H1 (cell line): ENCODE results near the gene ELOVL5.
"Not testable (repeated sequence)": the region's sequence is repeated elsewhere in the genome, so short reads cannot be mapped to it uniquely, and the experiment has no call there.

Source experiments
- BRCA1 ChIP-seq: IDR thresholded peaks from 2 replicates; pipeline ENCODE4 v1.6.1; 2012; ENCODE audit warnings: low read depth, low read length, improper control_type of control experiment
- CHD2 ChIP-seq: IDR thresholded peaks from 2 replicates; pipeline ENCODE4 v1.6.1; 2012; ENCODE audit warnings: low read length, improper control_type of control experiment
- EP300 ChIP-seq, 2 experiments: IDR thresholded peaks; 1 replicate in 1 of 2; 2 replicates in 1 of 2; pipeline ENCODE4 v1.6.1; 2011 to 2012; ENCODE audit warnings: low read depth in 2 of 2, low read length in 2 of 2, mild to moderate bottlenecking in 2 of 2, borderline replicate concordance in 1 of 2, inconsistent platforms in 1 of 2, moderate library complexity in 1 of 2
- HDAC2 ChIP-seq, 2 experiments: fragments of 300-600 bp in 1 of 2; sonication (generic) in 1 of 2; IDR thresholded peaks; 2 replicates each; pipeline ENCODE4 v1.6.1; 2011 to 2012; ENCODE audit warnings: low read depth in 2 of 2, low read length in 2 of 2, mild to moderate bottlenecking in 2 of 2, moderate library complexity in 2 of 2, borderline replicate concordance in 1 of 2, inconsistent platforms in 1 of 2
- JUN ChIP-seq: IDR thresholded peaks from 2 replicates; pipeline ENCODE4 v1.6.1; 2011; ENCODE audit warnings: low read depth, mild to moderate bottlenecking, improper control_type of control experiment, low read length
- KDM5A ChIP-seq: fragments of 200-600 bp; IDR thresholded peaks from 2 replicates; pipeline ENCODE4 v1.7.1; 2012; ENCODE audit warnings: mild to moderate bottlenecking, low read length, inconsistent platforms, mixed read lengths
- POLR2A ChIP-seq, 2 experiments: IDR thresholded peaks; 1 replicate in 1 of 2; 2 replicates in 1 of 2; pipeline ENCODE4 v1.6.1; 2011; ENCODE audit warnings: low read depth in 2 of 2, low read length in 2 of 2, mild to moderate bottlenecking in 2 of 2; ENCODE audit errors: control extremely low read depth in 1 of 2
- POLR2AphosphoS5 ChIP-seq: IDR thresholded peaks from 2 replicates; pipeline ENCODE4 v1.6.1; 2011; ENCODE audit warnings: low read depth, low read length
- SIN3A ChIP-seq, 2 experiments: IDR thresholded peaks in 1 of 2; conservative IDR thresholded peaks in 1 of 2; 2 replicates each; pipeline ENCODE4 v1.6.1; 2011 to 2012; ENCODE audit warnings: low read length in 2 of 2, improper control_type of control experiment in 1 of 2, low read depth in 1 of 2, mild to moderate bottlenecking in 1 of 2
- YY1 ChIP-seq: IDR thresholded peaks from 2 replicates; pipeline ENCODE4 v1.6.1; 2011; ENCODE audit warnings: low read depth, mild to moderate bottlenecking, low read length
- TF ChIP-seq, protein P1 (sequence below), 3 experiments: IDR thresholded peaks; 1 replicate in 2 of 3; 2 replicates in 1 of 3; pipeline versions ENCODE4 v1.5.1 to v1.6.1; 2011; ENCODE audit warnings: low read length in 3 of 3, mild to moderate bottlenecking in 3 of 3, inconsistent platforms in 2 of 3, low read depth in 1 of 3, moderate library complexity in 1 of 3; ENCODE audit not compliant: insufficient read depth in 1 of 3; ENCODE audit errors: control extremely low read depth in 1 of 3
- TF ChIP-seq, protein P2 (sequence below): IDR thresholded peaks from 2 replicates; pipeline ENCODE4 v1.6.1; 2012; ENCODE audit warnings: inconsistent platforms
- TF ChIP-seq, protein P3 (sequence below): fragments of 300-600 bp; sonication (generic); IDR thresholded peaks from 2 replicates; pipeline ENCODE4 v1.7.1; 2012; ENCODE audit warnings: low read length, moderate library complexity, mild to moderate bottlenecking, inconsistent platforms; ENCODE audit not compliant: insufficient replicate concordance

DNA sequence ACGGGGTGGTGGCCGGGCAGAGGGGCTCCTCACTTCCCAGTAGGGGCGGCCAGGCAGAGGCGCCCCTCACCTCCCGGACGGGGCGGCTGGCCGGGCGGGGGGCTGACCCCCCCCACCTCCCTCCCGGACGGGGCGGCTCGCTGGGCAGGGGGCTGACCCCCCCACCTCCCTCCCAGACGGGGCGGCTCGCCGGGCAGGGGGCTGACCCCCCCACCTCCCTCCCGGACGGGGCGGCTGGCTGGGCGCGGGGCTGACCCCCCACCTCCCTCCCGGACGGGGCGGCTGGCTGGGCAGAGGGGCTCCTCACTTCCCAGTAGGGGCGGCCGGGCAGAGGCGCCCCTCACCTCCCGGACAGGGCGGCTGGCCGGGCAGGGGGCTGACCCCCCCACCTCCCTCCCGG, 43.8 kb downstream of the ELOVL5 start:
- TF ChIP-seq, protein P1, sequence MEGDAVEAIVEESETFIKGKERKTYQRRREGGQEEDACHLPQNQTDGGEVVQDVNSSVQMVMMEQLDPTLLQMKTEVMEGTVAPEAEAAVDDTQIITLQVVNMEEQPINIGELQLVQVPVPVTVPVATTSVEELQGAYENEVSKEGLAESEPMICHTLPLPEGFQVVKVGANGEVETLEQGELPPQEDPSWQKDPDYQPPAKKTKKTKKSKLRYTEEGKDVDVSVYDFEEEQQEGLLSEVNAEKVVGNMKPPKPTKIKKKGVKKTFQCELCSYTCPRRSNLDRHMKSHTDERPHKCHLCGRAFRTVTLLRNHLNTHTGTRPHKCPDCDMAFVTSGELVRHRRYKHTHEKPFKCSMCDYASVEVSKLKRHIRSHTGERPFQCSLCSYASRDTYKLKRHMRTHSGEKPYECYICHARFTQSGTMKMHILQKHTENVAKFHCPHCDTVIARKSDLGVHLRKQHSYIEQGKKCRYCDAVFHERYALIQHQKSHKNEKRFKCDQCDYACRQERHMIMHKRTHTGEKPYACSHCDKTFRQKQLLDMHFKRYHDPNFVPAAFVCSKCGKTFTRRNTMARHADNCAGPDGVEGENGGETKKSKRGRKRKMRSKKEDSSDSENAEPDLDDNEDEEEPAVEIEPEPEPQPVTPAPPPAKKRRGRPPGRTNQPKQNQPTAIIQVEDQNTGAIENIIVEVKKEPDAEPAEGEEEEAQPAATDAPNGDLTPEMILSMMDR (IDR thresholded peaks at IDR 0.05; ENCODE audit: control extremely low read depth in 1 of 3, insufficient read depth in 1 of 3, low read depth in 1 of 3, low read length in 3 of 3) = not testable (repeated sequence)
- not testable (repeated sequence) for TF ChIP-seq POLR2A (IDR thresholded peaks at IDR 0.05; ENCODE audit: control extremely low read depth in 1 of 2, low read depth in 2 of 2, low read length in 2 of 2); KDM5A; BRCA1; SIN3A (conservative IDR thresholded peaks at IDR 0.05 in 1 of 2, IDR thresholded peaks at IDR 0.05 in 1 of 2; ENCODE audit: low read depth in 1 of 2, low read length in 2 of 2); JUN; CHD2; POLR2AphosphoS5; EP300 (IDR thresholded peaks at IDR 0.05; ENCODE audit: borderline replicate concordance in 1 of 2, low read depth in 2 of 2, low read length in 2 of 2); YY1; HDAC2 (IDR thresholded peaks at IDR 0.05; ENCODE audit: borderline replicate concordance in 1 of 2, low read depth in 2 of 2, low read length in 2 of 2)
- TF ChIP-seq, protein P2, sequence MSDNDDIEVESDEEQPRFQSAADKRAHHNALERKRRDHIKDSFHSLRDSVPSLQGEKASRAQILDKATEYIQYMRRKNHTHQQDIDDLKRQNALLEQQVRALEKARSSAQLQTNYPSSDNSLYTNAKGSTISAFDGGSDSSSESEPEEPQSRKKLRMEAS = not testable (repeated sequence)
- TF ChIP-seq, protein P3, sequence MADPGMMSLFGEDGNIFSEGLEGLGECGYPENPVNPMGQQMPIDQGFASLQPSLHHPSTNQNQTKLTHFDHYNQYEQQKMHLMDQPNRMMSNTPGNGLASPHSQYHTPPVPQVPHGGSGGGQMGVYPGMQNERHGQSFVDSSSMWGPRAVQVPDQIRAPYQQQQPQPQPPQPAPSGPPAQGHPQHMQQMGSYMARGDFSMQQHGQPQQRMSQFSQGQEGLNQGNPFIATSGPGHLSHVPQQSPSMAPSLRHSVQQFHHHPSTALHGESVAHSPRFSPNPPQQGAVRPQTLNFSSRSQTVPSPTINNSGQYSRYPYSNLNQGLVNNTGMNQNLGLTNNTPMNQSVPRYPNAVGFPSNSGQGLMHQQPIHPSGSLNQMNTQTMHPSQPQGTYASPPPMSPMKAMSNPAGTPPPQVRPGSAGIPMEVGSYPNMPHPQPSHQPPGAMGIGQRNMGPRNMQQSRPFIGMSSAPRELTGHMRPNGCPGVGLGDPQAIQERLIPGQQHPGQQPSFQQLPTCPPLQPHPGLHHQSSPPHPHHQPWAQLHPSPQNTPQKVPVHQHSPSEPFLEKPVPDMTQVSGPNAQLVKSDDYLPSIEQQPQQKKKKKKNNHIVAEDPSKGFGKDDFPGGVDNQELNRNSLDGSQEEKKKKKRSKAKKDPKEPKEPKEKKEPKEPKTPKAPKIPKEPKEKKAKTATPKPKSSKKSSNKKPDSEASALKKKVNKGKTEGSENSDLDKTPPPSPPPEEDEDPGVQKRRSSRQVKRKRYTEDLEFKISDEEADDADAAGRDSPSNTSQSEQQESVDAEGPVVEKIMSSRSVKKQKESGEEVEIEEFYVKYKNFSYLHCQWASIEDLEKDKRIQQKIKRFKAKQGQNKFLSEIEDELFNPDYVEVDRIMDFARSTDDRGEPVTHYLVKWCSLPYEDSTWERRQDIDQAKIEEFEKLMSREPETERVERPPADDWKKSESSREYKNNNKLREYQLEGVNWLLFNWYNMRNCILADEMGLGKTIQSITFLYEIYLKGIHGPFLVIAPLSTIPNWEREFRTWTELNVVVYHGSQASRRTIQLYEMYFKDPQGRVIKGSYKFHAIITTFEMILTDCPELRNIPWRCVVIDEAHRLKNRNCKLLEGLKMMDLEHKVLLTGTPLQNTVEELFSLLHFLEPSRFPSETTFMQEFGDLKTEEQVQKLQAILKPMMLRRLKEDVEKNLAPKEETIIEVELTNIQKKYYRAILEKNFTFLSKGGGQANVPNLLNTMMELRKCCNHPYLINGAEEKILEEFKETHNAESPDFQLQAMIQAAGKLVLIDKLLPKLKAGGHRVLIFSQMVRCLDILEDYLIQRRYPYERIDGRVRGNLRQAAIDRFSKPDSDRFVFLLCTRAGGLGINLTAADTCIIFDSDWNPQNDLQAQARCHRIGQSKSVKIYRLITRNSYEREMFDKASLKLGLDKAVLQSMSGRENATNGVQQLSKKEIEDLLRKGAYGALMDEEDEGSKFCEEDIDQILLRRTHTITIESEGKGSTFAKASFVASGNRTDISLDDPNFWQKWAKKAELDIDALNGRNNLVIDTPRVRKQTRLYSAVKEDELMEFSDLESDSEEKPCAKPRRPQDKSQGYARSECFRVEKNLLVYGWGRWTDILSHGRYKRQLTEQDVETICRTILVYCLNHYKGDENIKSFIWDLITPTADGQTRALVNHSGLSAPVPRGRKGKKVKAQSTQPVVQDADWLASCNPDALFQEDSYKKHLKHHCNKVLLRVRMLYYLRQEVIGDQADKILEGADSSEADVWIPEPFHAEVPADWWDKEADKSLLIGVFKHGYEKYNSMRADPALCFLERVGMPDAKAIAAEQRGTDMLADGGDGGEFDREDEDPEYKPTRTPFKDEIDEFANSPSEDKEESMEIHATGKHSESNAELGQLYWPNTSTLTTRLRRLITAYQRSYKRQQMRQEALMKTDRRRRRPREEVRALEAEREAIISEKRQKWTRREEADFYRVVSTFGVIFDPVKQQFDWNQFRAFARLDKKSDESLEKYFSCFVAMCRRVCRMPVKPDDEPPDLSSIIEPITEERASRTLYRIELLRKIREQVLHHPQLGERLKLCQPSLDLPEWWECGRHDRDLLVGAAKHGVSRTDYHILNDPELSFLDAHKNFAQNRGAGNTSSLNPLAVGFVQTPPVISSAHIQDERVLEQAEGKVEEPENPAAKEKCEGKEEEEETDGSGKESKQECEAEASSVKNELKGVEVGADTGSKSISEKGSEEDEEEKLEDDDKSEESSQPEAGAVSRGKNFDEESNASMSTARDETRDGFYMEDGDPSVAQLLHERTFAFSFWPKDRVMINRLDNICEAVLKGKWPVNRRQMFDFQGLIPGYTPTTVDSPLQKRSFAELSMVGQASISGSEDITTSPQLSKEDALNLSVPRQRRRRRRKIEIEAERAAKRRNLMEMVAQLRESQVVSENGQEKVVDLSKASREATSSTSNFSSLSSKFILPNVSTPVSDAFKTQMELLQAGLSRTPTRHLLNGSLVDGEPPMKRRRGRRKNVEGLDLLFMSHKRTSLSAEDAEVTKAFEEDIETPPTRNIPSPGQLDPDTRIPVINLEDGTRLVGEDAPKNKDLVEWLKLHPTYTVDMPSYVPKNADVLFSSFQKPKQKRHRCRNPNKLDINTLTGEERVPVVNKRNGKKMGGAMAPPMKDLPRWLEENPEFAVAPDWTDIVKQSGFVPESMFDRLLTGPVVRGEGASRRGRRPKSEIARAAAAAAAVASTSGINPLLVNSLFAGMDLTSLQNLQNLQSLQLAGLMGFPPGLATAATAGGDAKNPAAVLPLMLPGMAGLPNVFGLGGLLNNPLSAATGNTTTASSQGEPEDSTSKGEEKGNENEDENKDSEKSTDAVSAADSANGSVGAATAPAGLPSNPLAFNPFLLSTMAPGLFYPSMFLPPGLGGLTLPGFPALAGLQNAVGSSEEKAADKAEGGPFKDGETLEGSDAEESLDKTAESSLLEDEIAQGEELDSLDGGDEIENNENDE = not testable (repeated sequence)
